Measurements from ENCODE around the gene CALML3.

CALML3 gene

GRCh38 chr10:5573968-5574641 is 49.3 kb downstream of the CALML3 start:
- DNase-seq, result no peak

GRCh38 chr10:5574642-5575131 is 49.9 kb downstream of the CALML3 start:
- no peak for DNase-seq

GRCh38 chr10:5575144-5575481 is 50.4 kb downstream of the CALML3 start:
- DNase-seq, result no peak

GRCh38 chr10:5575482-5576153 is 50.9 kb downstream of the CALML3 start:
- DNase-seq, result peak; percentile 31

GRCh38 chr10:5576154-5576748 is 51.5 kb downstream of the CALML3 start:
- no peak for DNase-seq
